Measurements from ENCODE around the gene ESCO1.
"Not testable (repeated sequence)": the region's sequence is repeated elsewhere in the genome, so short reads cannot be mapped to it uniquely, and the experiment has no call there.

ESCO1 gene

GRCh38 chr18:21592361-21592760, 8.1 kb downstream of the ESCO1 start:
- DNase-seq = not testable (repeated sequence)

- no peak for DNase-seq
Measured at GRCh38 chr18:21584391-21584790, 16.1 kb downstream of the ESCO1 start.

GRCh38 chr18:21575656-21576055, 24.8 kb downstream of the ESCO1 start:
- no peak for DNase-seq

- DNase-seq = no peak
Measured at GRCh38 chr18:21571772-21572171, 28.7 kb downstream of the ESCO1 start.

- DNase-seq = no peak
Measured at GRCh38 chr18:21559195-21559594, 41.3 kb downstream of the ESCO1 start.

GRCh38 chr18:21557607-21558253, 42.8 kb downstream of the ESCO1 start:
- no peak for DNase-seq

GRCh38 chr18:21550510-21550970, 50.0 kb downstream of the ESCO1 start:
- no peak for DNase-seq

- DNase-seq = no peak
Measured at GRCh38 chr18:21548647-21549046, 51.9 kb downstream of the ESCO1 start.

- DNase-seq = no peak
Measured at GRCh38 chr18:21546423-21546822, 54.1 kb downstream of the ESCO1 start.

GRCh38 chr18:21538230-21538629, 62.3 kb downstream of the ESCO1 start:
- no peak for DNase-seq

GRCh38 chr18:21534327-21534726, 66.2 kb downstream of the ESCO1 start:
- no peak for DNase-seq

- DNase-seq = no peak
Measured at GRCh38 chr18:21526463-21526862, 74.0 kb downstream of the ESCO1 start.

- DNase-seq = no peak
Measured at GRCh38 chr18:21525916-21526315, 74.6 kb downstream of the ESCO1 start.

GRCh38 chr18:21522530-21522929, 78.0 kb downstream of the ESCO1 start:
- DNase-seq = no peak

- DNase-seq = no peak
Measured at GRCh38 chr18:21513741-21514140, 86.8 kb downstream of the ESCO1 start.

- no peak for DNase-seq
Measured at GRCh38 chr18:21513292-21513691, 87.2 kb downstream of the ESCO1 start.

- no peak for DNase-seq
Measured at GRCh38 chr18:21509062-21509461, 91.4 kb downstream of the ESCO1 start.

- DNase-seq = no peak
Measured at GRCh38 chr18:21507913-21508701, 92.4 kb downstream of the ESCO1 start.

- DNase-seq = no peak
Measured at GRCh38 chr18:21502661-21503060, 97.8 kb downstream of the ESCO1 start.

- no peak for DNase-seq
Measured at GRCh38 chr18:21499997-21500396, 100.5 kb downstream of the ESCO1 start.

GRCh38 chr18:21496277-21496835, 104.1 kb downstream of the ESCO1 start:
- DNase-seq = no peak

- no peak for DNase-seq
Measured at GRCh38 chr18:21490748-21491147, 109.8 kb downstream of the ESCO1 start.

- DNase-seq = no peak
Measured at GRCh38 chr18:21489919-21490495, 110.5 kb downstream of the ESCO1 start.
